ENCODE measurements around the gene CSTF1. TPM values are rescaled to one million over a fixed set of nuclear protein-coding genes. Genes with fewer than 3 reads are reported as not detected.

The CSTF1 gene
- total RNA-seq: 10 to 100 TPM; 43.7 to 52.8 TPM
- 10 to 100 TPM; 27.2 to 33.3 (median 27.7) TPM for polyA plus RNA-seq
- total RNA-seq: 29.0 to 59.0 (median 54.0) reads per million in 6 experiments

GRCh38 chr20:56392132-56392880 lies at the start of gene CSTF1, which contains the start of gene AURKA:
CSTF1 (plus strand) TSS chr20:56392645; CDS start chr20:56395553, 2,908 bp downstream.
AURKA (minus strand) TSS chr20:56392215; CDS start chr20:56388197, 4,018 bp downstream.
- Mint-ChIP-seq H3K9me3 (no peaks in the 10 kb centered on the region), H3K27ac (peak within 1 kb of the TSS in 5 of 10 donors; percentile 3 to 90 (median 61)), H3K4me1 (peaks cover 16 to 32% (median 24%) of the 10 kb centered on the region in 4 donors), H3K27me3 (no peaks in the 10 kb centered on the region), H3K36me3 (peaks cover 0 to 24% (median 2%) of the 10 kb centered on the region in 3 donors), H3K4me3 (no peak within 1 kb of the TSS)
- ATAC-seq (peak; percentile 90 to 91), DNase-seq (peak; percentile 97 to 99 (median 99))
- POLR2A ChIA-PET: interaction anchor here (0.6 to 3.4 kb wide), 11 partner anchors 20 to 1997 kb away, joined by 3 to 34 read pairs (median 4); partner anchors contain the start of genes CASS4, FAM210B, RTF2 and VAPB

GRCh38 chr20:56342783-56343182 lies 49.7 kb upstream of the CSTF1 start:
- H3K27me3 Mint-ChIP-seq: peaks cover 47 to 80% (median 67%) of the 10 kb centered on the region in 5 donors
- H3K4me1 Mint-ChIP-seq: peaks cover 0 to 11% (median 7%) of the 10 kb centered on the region in 4 donors
- H3K27ac Mint-ChIP-seq: no peak overlapping the region
- POLR2A ChIA-PET: no interaction called here
- H3K4me3 Mint-ChIP-seq: no peak overlapping the region
- ATAC-seq (no peak), DNase-seq (no peak)
- H3K9me3 Mint-ChIP-seq: peaks cover 0 to 1% (median 0%) of the 10 kb centered on the region in 9 donors
- H3K36me3 Mint-ChIP-seq: no peaks in the 10 kb centered on the region

GRCh38 chr20:56343861-56344381 lies 48.5 kb upstream of the CSTF1 start:
- peak overlapping the region in 1 of 10 donors; percentile 50 for H3K4me3 Mint-ChIP-seq
- POLR2A ChIA-PET: no interaction called here
- no peaks in the 10 kb centered on the region for H3K36me3 Mint-ChIP-seq
- H3K4me1 Mint-ChIP-seq: peaks cover 0 to 17% (median 7%) of the 10 kb centered on the region in 4 donors
- ATAC-seq: peak; percentile 65 to 67
- no peak overlapping the region for H3K27ac Mint-ChIP-seq
- DNase-seq: peak in 6 of 10 donors; percentile 7 to 22 (median 18)
- peaks cover 48 to 78% (median 59%) of the 10 kb centered on the region in 5 donors for H3K27me3 Mint-ChIP-seq
- H3K9me3 Mint-ChIP-seq: peaks cover 0 to 1% (median 0%) of the 10 kb centered on the region in 9 donors

- peak overlapping the region in 1 of 10 donors; percentile 4 for H3K27ac Mint-ChIP-seq
- no peak for DNase-seq
- no peak for ATAC-seq
- H3K4me3 Mint-ChIP-seq: no peak overlapping the region
- peaks cover 33 to 64% (median 46%) of the 10 kb centered on the region in 5 donors for H3K27me3 Mint-ChIP-seq
- H3K9me3 Mint-ChIP-seq: peaks cover 0 to 1% (median 0%) of the 10 kb centered on the region in 9 donors
- POLR2A ChIA-PET: no interaction called here
- peaks cover 0 to 17% (median 7%) of the 10 kb centered on the region in 4 donors for H3K4me1 Mint-ChIP-seq
- no peaks in the 10 kb centered on the region for H3K36me3 Mint-ChIP-seq
Observed at GRCh38 chr20:56345911-56346310, 46.5 kb upstream of the CSTF1 start.

GRCh38 chr20:56347628-56348304 lies 44.7 kb upstream of the CSTF1 start:
- Mint-ChIP-seq H3K27me3 (peaks cover 22 to 54% (median 35%) of the 10 kb centered on the region in 5 donors), H3K36me3 (no peaks in the 10 kb centered on the region), H3K4me1 (peaks cover 0 to 17% (median 7%) of the 10 kb centered on the region in 4 donors), H3K9me3 (peaks cover 0 to 1% (median 0%) of the 10 kb centered on the region in 9 donors), H3K4me3 (no peak overlapping the region), H3K27ac (peak overlapping the region in 1 of 10 donors; percentile 70)
- no peak for DNase-seq
- ATAC-seq: no peak
- POLR2A ChIA-PET: no interaction called here

GRCh38 chr20:56348305-56348693 lies 44.1 kb upstream of the CSTF1 start:
- ATAC-seq: no peak
- H3K36me3 Mint-ChIP-seq: no peaks in the 10 kb centered on the region
- H3K4me3 Mint-ChIP-seq: no peak overlapping the region
- no peak overlapping the region for H3K27ac Mint-ChIP-seq
- H3K9me3 Mint-ChIP-seq: peaks cover 0 to 1% (median 0%) of the 10 kb centered on the region in 9 donors
- peaks cover 17 to 50% (median 30%) of the 10 kb centered on the region in 5 donors for H3K27me3 Mint-ChIP-seq
- H3K4me1 Mint-ChIP-seq: peaks cover 0 to 16% (median 6%) of the 10 kb centered on the region in 4 donors
- DNase-seq: no peak
- POLR2A ChIA-PET: no interaction called here

GRCh38 chr20:56348746-56349145 lies 43.7 kb upstream of the CSTF1 start:
- Mint-ChIP-seq H3K27me3 (peaks cover 16 to 48% (median 29%) of the 10 kb centered on the region in 5 donors), H3K4me1 (peaks cover 0 to 12% (median 4%) of the 10 kb centered on the region in 4 donors), H3K4me3 (no peak overlapping the region), H3K27ac (no peak overlapping the region), H3K36me3 (no peaks in the 10 kb centered on the region), H3K9me3 (peaks cover 0 to 1% (median 0%) of the 10 kb centered on the region in 9 donors)
- POLR2A ChIA-PET: no interaction called here
- ATAC-seq (no peak), DNase-seq (no peak)

- peaks cover 0 to 1% (median 0%) of the 10 kb centered on the region in 9 donors for H3K9me3 Mint-ChIP-seq
- H3K36me3 Mint-ChIP-seq: no peaks in the 10 kb centered on the region
- H3K27ac Mint-ChIP-seq: no peak overlapping the region
- H3K27me3 Mint-ChIP-seq: peaks cover 6 to 31% (median 14%) of the 10 kb centered on the region in 5 donors
- no peak for DNase-seq
- no peak for ATAC-seq
- H3K4me3 Mint-ChIP-seq: no peak overlapping the region
- POLR2A ChIA-PET: interaction anchor here (1.1 kb wide), 1 partner anchor 41 kb away, joined by 3 read pairs; the partner anchor contains the start of genes AURKA and CSTF1
- H3K4me1 Mint-ChIP-seq: peaks cover 0 to 5% (median 1%) of the 10 kb centered on the region in 4 donors
Observed at GRCh38 chr20:56350842-56351241, 41.6 kb upstream of the CSTF1 start.

GRCh38 chr20:56352345-56353055 lies 39.9 kb upstream of the CSTF1 start:
- H3K27ac Mint-ChIP-seq: no peak overlapping the region
- H3K36me3 Mint-ChIP-seq: no peaks in the 10 kb centered on the region
- ATAC-seq (no peak), DNase-seq (no peak)
- H3K4me1 Mint-ChIP-seq: peaks cover 0 to 5% (median 1%) of the 10 kb centered on the region in 4 donors
- POLR2A ChIA-PET: no interaction called here
- no peak overlapping the region for H3K4me3 Mint-ChIP-seq
- peaks cover 0 to 23% (median 9%) of the 10 kb centered on the region in 5 donors for H3K27me3 Mint-ChIP-seq
- no peaks in the 10 kb centered on the region for H3K9me3 Mint-ChIP-seq

- Mint-ChIP-seq H3K9me3 (no peaks in the 10 kb centered on the region), H3K4me3 (no peak overlapping the region), H3K36me3 (no peaks in the 10 kb centered on the region), H3K27me3 (peaks cover 0 to 15% (median 9%) of the 10 kb centered on the region in 5 donors), H3K4me1 (peaks cover under 1 to 7% (median 2%) of the 10 kb centered on the region in 4 donors), H3K27ac (no peak overlapping the region)
- no peak for ATAC-seq
- no peak for DNase-seq
- POLR2A ChIA-PET: no interaction called here
Observed at GRCh38 chr20:56353356-56353755, 39.1 kb upstream of the CSTF1 start.

GRCh38 chr20:56358070-56358469 lies 34.4 kb upstream of the CSTF1 start:
- Mint-ChIP-seq H3K36me3 (no peaks in the 10 kb centered on the region), H3K4me3 (peak overlapping the region; percentile 73 to 90 (median 83)), H3K9me3 (no peaks in the 10 kb centered on the region), H3K27me3 (peaks cover 0 to 9% (median 3%) of the 10 kb centered on the region in 5 donors), H3K4me1 (peaks cover 8 to 27% (median 17%) of the 10 kb centered on the region in 4 donors), H3K27ac (peak overlapping the region in 9 of 10 donors; percentile 6 to 85 (median 66))
- no peak for ATAC-seq
- POLR2A ChIA-PET: interaction anchor here (0.9 to 2.6 kb wide), 3 partner anchors 14 to 110 kb away, joined by 3 to 34 read pairs (median 4); partner anchors contain the start of genes AURKA, CSTF1 and RTF2
- peak in 1 of 10 donors; percentile 3 for DNase-seq
